OCI-LY1 (cell line): ENCODE results near the gene KCNH1.

Experiments
- H2AFZ ChIP-seq: fragments of 200-600 bp; sonication (generic), shearing (Covaris generic); 2 replicates; pipeline ENCODE4 v1.6.0; 2014; ENCODE audit warnings: antibody characterized with exemption, mild to moderate bottlenecking, low read length
- H3F3A ChIP-seq: fragments of 200-600 bp; sonication (generic), shearing (Covaris generic); 2 replicates; pipeline ENCODE4 v1.6.0; 2014; ENCODE audit warnings: mild to moderate bottlenecking, antibody characterized with exemption, low read length, moderate library complexity; ENCODE audit not compliant: insufficient read depth
- H3K27ac ChIP-seq: fragments of 200-600 bp; sonication (generic); 2 replicates; pipeline ENCODE4 v1.5.1; 2014; ENCODE audit warnings: low read length, mixed run types, mild to moderate bottlenecking, low read depth; ENCODE audit not compliant: poor library complexity, severe bottlenecking
- H3K27me3 ChIP-seq: fragments of 200-600 bp; sonication (generic); 2 replicates; pipeline ENCODE4 v1.6.0; 2014; ENCODE audit warnings: antibody characterized with exemption, mild to moderate bottlenecking, low read length, moderate library complexity; ENCODE audit not compliant: insufficient read depth
- H3K36me3 ChIP-seq: fragments of 200-600 bp; sonication (generic); 2 replicates; pipeline ENCODE4 v1.6.1; 2014; ENCODE audit warnings: mild to moderate bottlenecking, antibody characterized with exemption, low read length, moderate library complexity, mixed read lengths; ENCODE audit not compliant: insufficient read depth
- H3K4me1 ChIP-seq: fragments of 200-600 bp; sonication (generic); 2 replicates; pipeline ENCODE4 v1.5.1; 2014; ENCODE audit warnings: mild to moderate bottlenecking, low read length, moderate library complexity; ENCODE audit not compliant: insufficient read depth, severe bottlenecking
- H3K4me2 ChIP-seq: fragments of 200-600 bp; sonication (generic), shearing (Covaris generic); 2 replicates; pipeline ENCODE4 v1.6.1; 2014; ENCODE audit warnings: low read length
- H3K4me3 ChIP-seq: fragments of 200-600 bp; sonication (generic); 2 replicates; pipeline ENCODE4 v1.5.1; 2014; ENCODE audit warnings: low read length, low read depth, mild to moderate bottlenecking, mixed read lengths; ENCODE audit not compliant: poor library complexity, severe bottlenecking
- H3K79me2 ChIP-seq: fragments of 200-600 bp; shearing (Covaris generic); 2 replicates; pipeline ENCODE4 v1.6.1; 2016; ENCODE audit warnings: mixed run types, low read length, mixed read lengths; ENCODE audit not compliant: insufficient read depth
- H3K9ac ChIP-seq: fragments of 200-600 bp; sonication (generic), shearing (Covaris generic); 2 replicates; pipeline ENCODE4 v1.6.1; 2014; ENCODE audit warnings: mild to moderate bottlenecking, low read length, mixed read lengths
- H3K9me2 ChIP-seq: fragments of 200-600 bp; sonication (generic), shearing (Covaris generic); 2 replicates; pipeline ENCODE4 v1.6.1; 2014; ENCODE audit warnings: low read depth, mild to moderate bottlenecking, low read length, mixed read lengths
- H3K9me3 ChIP-seq: fragments of 200-600 bp; shearing (Covaris generic); 2 replicates; pipeline ENCODE4 v1.6.1; 2014; ENCODE audit warnings: low read length, mixed read lengths
- H4K20me1 ChIP-seq: fragments of 200-600 bp; sonication (generic), shearing (Covaris generic); 2 replicates; pipeline ENCODE4 v1.6.0; 2016; ENCODE audit warnings: mild to moderate bottlenecking, low read length; ENCODE audit not compliant: insufficient read depth
- CTCF ChIP-seq: fragments of 200-600 bp; sonication (generic), shearing (Covaris generic); IDR thresholded peaks from 2 replicates; pipeline ENCODE4 v1.5.1; 2017; ENCODE audit warnings: mild to moderate bottlenecking, antibody characterized with exemption, low read length, moderate library complexity, mixed read lengths
- EZH2 ChIP-seq: fragments of 200-600 bp; sonication (generic), shearing (Covaris generic); IDR thresholded peaks from 2 replicates; pipeline ENCODE4 v1.8.0; 2017; ENCODE audit warnings: borderline replicate concordance, mixed run types, mild to moderate bottlenecking, antibody characterized with exemption, low read length, moderate library complexity, mixed read lengths

KCNH1 gene

GRCh38 chr1:211155040-211155439, 21.1 kb upstream of the KCNH1 start:
- Histone ChIP-seq H2AFZ (no peak overlapping the region), H4K20me1 (no peaks in the 10 kb centered on the region), H3K79me2 (no peaks in the 10 kb centered on the region), H3K9me2 (no peaks in the 10 kb centered on the region), H3K9me3 (no peaks in the 10 kb centered on the region), H3K36me3 (no peaks in the 10 kb centered on the region), H3K27ac (no peak overlapping the region), H3K9ac (no peak overlapping the region), H3K4me3 (no peak overlapping the region), H3K27me3 (no peaks in the 10 kb centered on the region), H3K4me2 (no peak overlapping the region), H3K4me1 (no peaks in the 10 kb centered on the region), H3F3A (no peaks in the 10 kb centered on the region)
- TF ChIP-seq EZH2, result no peak
- no peak for TF ChIP-seq CTCF

GRCh38 chr1:211153932-211154331, 20.0 kb upstream of the KCNH1 start:
- no peak overlapping the region for H3K4me2 ChIP-seq
- H4K20me1 ChIP-seq, result no peaks in the 10 kb centered on the region
- no peaks in the 10 kb centered on the region for H3F3A ChIP-seq
- TF ChIP-seq CTCF (no peak), EZH2 (no peak)
- no peak overlapping the region for H3K9ac ChIP-seq
- no peaks in the 10 kb centered on the region for H3K36me3 ChIP-seq
- no peaks in the 10 kb centered on the region for H3K9me3 ChIP-seq
- no peaks in the 10 kb centered on the region for H3K9me2 ChIP-seq
- H3K79me2 ChIP-seq, result no peaks in the 10 kb centered on the region
- H3K4me3 ChIP-seq, result no peak overlapping the region
- no peak overlapping the region for H2AFZ ChIP-seq
- H3K4me1 ChIP-seq, result no peaks in the 10 kb centered on the region
- no peaks in the 10 kb centered on the region for H3K27me3 ChIP-seq
- H3K27ac ChIP-seq, result no peak overlapping the region

GRCh38 chr1:211148366-211148765, 14.4 kb upstream of the KCNH1 start:
- Histone ChIP-seq H3K27me3 (no peaks in the 10 kb centered on the region), H3K9ac (no peak overlapping the region), H2AFZ (no peak overlapping the region), H3K4me3 (no peak overlapping the region), H4K20me1 (no peaks in the 10 kb centered on the region), H3K27ac (no peak overlapping the region), H3K36me3 (no peaks in the 10 kb centered on the region), H3K4me1 (no peaks in the 10 kb centered on the region), H3K79me2 (no peaks in the 10 kb centered on the region), H3K4me2 (no peak overlapping the region), H3K9me3 (no peaks in the 10 kb centered on the region), H3K9me2 (no peaks in the 10 kb centered on the region), H3F3A (no peaks in the 10 kb centered on the region)
- TF ChIP-seq CTCF (no peak), EZH2 (no peak)
